Measurements from ENCODE around the gene SIPA1. TPM values are rescaled to one million over a fixed set of nuclear protein-coding genes. Genes with fewer than 3 reads are reported as not detected.

Gene SIPA1
- total RNA-seq, 4 donors from 2014 or later, result 14.9 to 21.6 (median 19.0) TPM

DNA sequence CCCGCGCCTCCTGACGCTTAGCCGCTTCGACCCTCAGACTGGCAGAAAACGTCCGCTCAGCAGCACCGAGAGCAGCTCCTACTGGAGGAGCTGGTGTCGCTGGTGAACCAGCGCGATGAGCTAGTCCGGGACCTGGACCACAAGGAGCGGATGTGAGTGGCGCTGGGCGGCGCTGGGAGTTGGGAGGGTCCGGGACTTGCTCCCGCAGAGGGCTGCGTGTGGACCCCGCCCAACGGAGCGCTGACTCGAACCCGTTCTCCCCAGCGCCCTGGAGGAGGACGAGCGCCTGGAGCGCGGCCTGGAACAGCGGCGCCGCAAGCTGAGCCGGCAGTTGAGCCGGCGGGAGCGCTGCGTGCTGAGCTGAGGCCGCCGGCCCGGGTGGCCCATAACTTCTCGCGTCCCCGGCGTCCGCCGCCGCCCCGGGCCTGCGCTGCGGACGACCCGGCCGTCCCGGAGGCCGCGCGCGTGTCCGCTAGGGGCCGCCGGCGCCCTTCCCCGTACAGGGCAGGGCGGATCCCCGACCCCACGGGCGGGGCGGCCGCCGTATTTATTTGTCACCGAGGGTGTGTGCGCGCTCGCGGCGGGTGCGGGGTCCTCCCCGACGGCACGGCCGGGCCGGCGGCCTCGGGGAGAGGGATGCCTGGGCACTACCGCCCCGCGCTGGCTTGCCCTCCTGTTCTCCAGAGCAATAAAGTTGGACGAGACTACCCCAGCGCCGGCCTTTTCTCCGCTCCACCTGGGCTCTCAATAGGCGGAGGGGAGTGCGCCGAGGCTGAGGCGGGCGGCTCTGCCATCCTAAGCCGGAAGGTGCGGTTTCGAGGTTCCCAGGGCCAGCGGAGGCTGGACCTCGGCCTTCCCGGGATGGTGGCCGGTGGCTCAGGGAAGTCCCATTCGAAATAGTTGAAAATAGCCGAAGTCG is 45.7 kb upstream of the SIPA1 start:
- no peak for TF ChIP-seq EP300 (IDR thresholded peaks at IDR 0.05)
- TF ChIP-seq POLR2AphosphoS5 (IDR thresholded peaks at IDR 0.05), result no peak
- no peak for TF ChIP-seq POLR2A (IDR thresholded peaks at IDR 0.05)
- TF ChIP-seq, protein P1, sequence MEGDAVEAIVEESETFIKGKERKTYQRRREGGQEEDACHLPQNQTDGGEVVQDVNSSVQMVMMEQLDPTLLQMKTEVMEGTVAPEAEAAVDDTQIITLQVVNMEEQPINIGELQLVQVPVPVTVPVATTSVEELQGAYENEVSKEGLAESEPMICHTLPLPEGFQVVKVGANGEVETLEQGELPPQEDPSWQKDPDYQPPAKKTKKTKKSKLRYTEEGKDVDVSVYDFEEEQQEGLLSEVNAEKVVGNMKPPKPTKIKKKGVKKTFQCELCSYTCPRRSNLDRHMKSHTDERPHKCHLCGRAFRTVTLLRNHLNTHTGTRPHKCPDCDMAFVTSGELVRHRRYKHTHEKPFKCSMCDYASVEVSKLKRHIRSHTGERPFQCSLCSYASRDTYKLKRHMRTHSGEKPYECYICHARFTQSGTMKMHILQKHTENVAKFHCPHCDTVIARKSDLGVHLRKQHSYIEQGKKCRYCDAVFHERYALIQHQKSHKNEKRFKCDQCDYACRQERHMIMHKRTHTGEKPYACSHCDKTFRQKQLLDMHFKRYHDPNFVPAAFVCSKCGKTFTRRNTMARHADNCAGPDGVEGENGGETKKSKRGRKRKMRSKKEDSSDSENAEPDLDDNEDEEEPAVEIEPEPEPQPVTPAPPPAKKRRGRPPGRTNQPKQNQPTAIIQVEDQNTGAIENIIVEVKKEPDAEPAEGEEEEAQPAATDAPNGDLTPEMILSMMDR (IDR thresholded peaks at IDR 0.05), result no peak
- H3K4me1 ChIP-seq, result peaks cover 83% of the 10 kb centered on the region
- no peaks in the 10 kb centered on the region for H3K9me3 ChIP-seq
- H3K27ac ChIP-seq, result peak overlapping the region; percentile 27
- DNase-seq (ENCODE audit: low spot score in 2 of 2), result no peak
- no peaks in the 10 kb centered on the region for H3K27me3 ChIP-seq
- peak overlapping the region; percentile 37 for H3K4me3 ChIP-seq
- WGBS, result 55% methylated on average over 17 of the region's 106 CpGs
- peaks cover 23% of the 10 kb centered on the region for H3K36me3 ChIP-seq

DNA sequence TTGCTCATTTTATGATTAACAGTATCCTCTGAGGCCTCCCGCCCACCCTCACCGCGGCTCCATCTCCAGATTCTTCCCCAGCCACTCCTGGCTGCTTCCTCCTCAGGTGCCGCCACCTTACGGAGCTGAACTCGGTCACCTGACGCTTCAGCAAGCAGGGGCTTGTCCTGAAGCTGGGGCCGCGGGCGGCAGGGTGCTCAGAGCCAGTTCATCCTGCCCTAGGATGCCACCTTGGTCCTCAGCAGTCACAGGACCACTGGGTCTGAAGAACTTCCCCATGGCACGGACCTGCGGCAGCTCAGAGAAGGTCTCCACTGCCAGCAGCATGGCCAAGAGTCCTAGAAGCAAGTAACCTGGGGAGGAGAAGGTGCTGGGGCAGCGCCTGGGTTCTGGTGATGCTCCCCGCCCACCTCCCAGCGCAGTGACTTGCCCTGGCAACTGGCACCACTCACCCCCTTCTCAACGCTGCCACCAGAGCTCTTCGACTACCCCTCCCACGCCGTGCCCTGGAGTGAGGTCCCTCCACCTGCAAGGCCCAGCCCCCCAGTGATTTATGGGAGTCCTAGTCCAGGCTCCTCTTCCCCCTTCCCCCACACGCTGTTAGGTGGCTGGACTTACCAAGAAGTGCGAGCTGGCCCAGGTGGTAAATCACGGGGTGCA is 44.9 kb upstream of the SIPA1 start:
- TF ChIP-seq POLR2A (IDR thresholded peaks at IDR 0.05) (no peak), POLR2AphosphoS5 (IDR thresholded peaks at IDR 0.05) (no peak), EP300 (IDR thresholded peaks at IDR 0.05) (no peak)
- TF ChIP-seq, protein P1 (IDR thresholded peaks at IDR 0.05), result no peak
- WGBS, result 57% methylated on average over 20 of the region's 22 CpGs
- H3K27ac ChIP-seq, result no peak overlapping the region
- no peak for DNase-seq (ENCODE audit: low spot score in 2 of 2)
- peak overlapping the region; percentile 37 for H3K4me3 ChIP-seq
- peaks cover 30% of the 10 kb centered on the region for H3K36me3 ChIP-seq
- H3K4me1 ChIP-seq, result peaks cover 75% of the 10 kb centered on the region
- no peaks in the 10 kb centered on the region for H3K27me3 ChIP-seq
- H3K9me3 ChIP-seq, result no peaks in the 10 kb centered on the region

DNA sequence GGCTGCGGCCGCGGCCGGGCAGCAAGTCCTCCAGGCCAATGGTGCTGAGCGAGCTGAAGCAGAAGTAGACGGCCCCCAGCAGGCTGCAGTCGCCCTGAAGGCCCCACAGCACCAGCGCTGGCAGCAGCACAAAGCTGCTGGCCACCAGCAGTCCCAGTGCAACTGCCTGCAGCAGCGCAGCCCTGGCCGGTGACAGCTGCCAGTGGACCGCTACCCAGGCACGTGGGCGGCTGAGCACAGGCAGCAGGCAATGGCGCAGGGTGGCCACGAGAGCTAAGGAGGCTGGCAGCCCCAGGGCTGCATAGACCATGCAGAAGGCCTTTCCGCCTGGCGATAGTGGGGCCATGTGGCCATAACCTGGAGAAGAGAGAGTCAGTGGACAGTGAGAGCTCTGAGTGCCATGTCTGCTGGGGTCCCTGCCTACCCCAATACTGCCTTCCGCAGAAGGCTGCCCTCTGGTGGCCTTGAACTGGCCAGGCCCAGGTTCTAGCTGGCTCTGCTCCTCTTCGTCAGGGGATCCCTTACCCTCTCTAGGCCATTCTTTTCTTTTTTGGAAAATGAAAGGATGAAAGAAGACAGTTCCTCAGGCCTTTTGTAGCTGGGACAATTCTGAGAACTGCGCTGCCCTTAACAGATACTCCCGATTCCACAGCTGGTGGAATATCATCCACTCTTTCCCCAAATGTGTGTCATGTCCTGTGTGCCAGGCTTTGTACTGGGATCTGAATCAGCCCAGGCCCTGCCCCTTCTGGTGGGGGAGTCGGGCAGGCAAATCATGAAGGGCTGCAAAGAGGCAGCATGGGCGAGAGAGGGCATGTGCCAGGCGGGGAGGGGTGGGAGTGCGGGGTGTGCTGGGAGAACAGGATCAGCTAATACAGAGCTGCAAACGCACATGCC is 44.1 kb upstream of the SIPA1 start:
- Histone ChIP-seq H3K27me3 (no peaks in the 10 kb centered on the region), H3K36me3 (peaks cover 38% of the 10 kb centered on the region), H3K4me1 (peaks cover 67% of the 10 kb centered on the region), H3K9me3 (no peaks in the 10 kb centered on the region), H3K4me3 (no peak overlapping the region), H3K27ac (no peak overlapping the region)
- no peak for DNase-seq (ENCODE audit: low spot score in 2 of 2)
- 56% methylated on average over 13 of the region's 26 CpGs for WGBS
- TF ChIP-seq POLR2A (IDR thresholded peaks at IDR 0.05) (no peak), EP300 (IDR thresholded peaks at IDR 0.05) (no peak), POLR2AphosphoS5 (IDR thresholded peaks at IDR 0.05) (peak in 1 of 3 donors; percentile 14)
- TF ChIP-seq, protein P1 (IDR thresholded peaks at IDR 0.05), result peak; percentile 26 to 63

DNA sequence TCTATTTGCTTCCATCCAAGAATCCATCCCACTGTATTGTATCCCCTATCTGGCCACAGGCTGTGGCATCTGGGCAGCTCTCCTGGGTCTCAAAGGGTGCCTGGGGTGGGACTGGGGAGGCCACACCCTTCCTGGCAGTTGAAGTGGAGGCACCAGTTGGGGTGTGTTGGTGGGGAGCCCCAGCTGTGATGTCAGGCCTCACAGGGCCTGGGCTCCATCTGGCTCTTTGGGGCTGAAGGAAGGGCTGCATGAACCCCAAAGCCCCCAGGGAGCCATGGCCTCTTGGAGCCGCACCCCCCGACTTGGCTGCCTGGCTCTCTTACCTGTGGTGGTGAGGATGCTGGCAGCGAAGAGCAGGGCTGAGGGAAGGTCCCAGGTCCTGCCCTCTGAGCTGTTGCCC is 42.8 kb upstream of the SIPA1 start:
- Histone ChIP-seq H3K9me3 (no peaks in the 10 kb centered on the region), H3K27me3 (no peaks in the 10 kb centered on the region), H3K4me3 (peak overlapping the region; percentile 34), H3K4me1 (peaks cover 55% of the 10 kb centered on the region), H3K27ac (peak overlapping the region; percentile 75), H3K36me3 (peaks cover 46% of the 10 kb centered on the region)
- DNase-seq (ENCODE audit: low spot score in 2 of 2), result no peak
- WGBS, result no CpG with 5 or more reads among the region's 3 CpGs
- no peak for TF ChIP-seq POLR2A (IDR thresholded peaks at IDR 0.05)
- TF ChIP-seq EP300 (IDR thresholded peaks at IDR 0.05), result no peak
- TF ChIP-seq, protein P1 (IDR thresholded peaks at IDR 0.05), result no peak
- no peak for TF ChIP-seq POLR2AphosphoS5 (IDR thresholded peaks at IDR 0.05)

All from suprapubic skin (tissue), 4 donors.